ENCODE data around the gene ELMOD1.
A peak's percentile ranks its signal among the peaks of the same experiment; 100 is the strongest.

The ELMOD1 gene

DNA sequence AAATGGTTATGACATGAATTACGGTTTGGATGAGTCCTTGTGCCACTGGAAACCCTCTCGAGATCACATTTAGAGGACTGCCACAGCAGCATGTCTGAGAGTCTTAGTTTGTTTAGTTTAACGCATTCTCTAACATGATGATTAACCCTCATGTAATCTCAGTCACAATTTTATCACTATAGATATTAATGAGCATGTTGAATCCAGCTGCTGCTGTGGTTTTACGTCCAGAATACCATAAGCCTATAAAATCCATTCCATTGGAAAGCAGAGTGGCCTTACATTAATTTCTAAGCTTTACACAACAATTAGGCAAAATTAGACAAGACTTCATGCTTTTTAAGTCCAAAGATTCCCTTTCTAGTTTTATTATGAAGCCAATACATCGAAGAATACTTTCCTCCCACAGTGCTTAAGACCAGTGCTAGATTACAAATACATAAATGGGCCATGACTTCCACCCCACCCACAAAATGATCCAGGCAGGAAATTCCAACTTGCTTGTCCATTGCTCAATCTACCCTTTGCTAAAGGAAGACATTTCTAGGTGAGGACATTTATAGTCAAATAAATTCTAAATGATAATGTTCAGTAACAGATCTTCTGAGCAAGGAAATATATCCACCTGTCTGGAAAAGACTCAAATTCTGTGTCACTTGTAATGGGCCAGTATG lies 3.5 kb upstream of the ELMOD1 start:
- no peak for DNase-seq

DNA sequence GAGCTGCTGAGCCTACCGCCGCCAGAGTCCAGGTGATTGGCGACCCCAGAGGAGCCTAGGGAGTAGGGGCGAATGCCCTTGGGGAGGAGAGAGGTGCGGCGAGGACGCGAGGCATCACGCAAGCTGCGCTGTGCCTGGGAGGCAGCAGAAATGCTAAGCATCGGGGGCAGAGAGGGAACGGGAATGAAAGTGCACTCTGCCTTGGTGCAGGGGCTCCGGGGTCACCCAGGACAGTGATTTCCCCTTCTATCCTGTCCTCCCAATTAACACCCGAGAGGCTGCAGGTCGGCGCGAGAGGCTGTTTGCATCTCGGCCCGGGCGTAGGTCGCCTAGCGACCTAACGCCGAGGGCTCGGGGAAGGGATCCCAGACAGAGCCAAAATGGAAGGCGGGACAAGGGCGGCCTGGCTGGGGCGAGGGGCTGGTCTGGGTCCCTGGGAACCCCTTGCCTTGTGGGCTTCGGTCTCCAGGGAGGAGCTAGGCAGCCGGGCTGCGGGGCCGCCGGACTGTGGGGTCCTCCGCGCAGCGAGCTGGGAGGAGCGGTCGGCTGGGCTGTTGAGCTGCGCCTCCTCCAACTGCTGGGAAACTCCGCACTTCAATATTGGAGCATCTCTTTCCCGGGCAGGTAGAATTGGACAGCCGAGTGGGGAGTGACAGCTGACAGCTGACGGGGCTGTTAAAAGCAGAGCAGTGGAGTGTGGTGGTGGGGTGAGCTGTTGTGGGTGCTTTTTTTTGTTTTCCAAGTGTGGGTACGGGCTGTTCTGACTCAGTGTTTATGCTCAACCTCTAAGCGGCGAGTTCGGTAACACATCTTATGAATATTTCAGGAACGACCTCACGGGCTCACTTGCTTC lies 657 bp downstream of the ELMOD1 start:
- DNase-seq = peak; percentile 67

DNA sequence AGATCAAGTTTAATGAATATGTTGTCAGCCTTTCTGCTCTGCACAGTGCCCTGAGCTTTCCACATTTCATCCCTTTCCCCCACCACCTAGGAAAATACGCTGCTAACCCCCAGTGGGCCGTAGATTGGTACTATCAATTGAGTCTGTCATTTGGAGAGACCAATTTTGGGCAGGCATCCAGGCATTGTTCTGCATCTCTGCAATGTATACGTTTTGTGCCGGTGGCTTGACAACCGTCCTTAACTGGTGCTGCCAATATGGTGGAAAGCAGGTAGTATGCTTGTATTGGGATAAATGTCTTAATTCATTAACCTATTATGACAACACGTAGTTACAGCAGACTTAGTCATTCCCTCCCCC lies 1.3 kb downstream of the ELMOD1 start:
- DNase-seq = no peak

DNA sequence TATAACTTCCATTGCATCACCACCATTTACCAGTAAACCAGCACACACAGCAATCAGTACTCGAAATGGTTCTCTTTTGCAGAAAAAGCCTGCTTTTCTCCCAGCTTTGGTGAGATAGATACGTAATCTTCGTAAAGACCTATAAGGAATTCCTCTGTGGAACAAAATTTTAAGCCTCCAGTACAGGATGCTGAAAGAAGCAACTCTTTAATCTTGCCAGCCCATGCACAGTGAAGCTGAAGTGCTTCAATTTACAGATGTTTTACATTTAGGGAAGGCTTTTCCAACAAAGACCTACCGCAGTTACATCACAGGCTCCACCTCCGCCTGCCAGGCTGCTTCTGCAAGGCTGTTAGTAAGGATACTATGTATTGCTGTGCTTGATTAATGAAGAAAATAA lies 1.9 kb downstream of the ELMOD1 start:
- no peak for DNase-seq

DNA sequence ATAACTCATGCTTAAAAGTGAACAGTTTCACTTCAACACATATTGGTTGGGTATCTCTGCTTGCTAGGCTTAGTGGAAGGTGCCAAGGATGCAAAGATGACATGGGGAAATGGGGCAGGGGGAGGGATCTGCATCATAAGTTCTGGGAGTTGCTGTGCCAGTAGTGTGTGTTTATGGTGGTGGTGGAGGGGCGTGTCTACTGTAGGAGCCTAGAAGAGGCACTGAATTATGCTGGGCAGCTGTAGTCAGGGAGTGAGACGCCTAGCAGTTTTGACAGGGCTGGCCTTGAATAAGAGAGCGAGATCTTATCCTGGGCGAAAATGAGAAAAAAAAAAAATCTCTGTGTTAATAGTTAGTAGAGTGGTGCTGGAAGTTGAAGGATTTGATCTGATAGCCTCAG lies 3.0 kb downstream of the ELMOD1 start:
- no peak for DNase-seq

DNA sequence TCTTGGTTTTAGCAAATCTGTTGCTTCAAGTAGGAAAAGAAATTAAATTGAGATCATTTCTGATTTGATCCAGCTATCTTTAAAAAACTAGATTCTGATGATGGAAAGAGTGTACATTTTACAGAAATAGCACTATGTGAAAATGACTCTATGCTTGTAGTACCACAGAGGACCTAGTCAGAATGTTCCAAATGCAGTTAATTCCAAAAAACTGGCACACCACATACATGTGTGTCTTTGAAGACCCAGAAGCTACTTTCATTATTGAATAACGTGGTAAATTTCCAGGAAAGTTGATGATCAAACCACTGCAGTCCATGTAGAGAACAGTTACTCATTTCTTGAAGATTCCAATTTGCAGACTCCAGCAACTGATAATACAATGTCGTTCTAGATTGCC lies 3.8 kb downstream of the ELMOD1 start:
- no peak for DNase-seq

DNA sequence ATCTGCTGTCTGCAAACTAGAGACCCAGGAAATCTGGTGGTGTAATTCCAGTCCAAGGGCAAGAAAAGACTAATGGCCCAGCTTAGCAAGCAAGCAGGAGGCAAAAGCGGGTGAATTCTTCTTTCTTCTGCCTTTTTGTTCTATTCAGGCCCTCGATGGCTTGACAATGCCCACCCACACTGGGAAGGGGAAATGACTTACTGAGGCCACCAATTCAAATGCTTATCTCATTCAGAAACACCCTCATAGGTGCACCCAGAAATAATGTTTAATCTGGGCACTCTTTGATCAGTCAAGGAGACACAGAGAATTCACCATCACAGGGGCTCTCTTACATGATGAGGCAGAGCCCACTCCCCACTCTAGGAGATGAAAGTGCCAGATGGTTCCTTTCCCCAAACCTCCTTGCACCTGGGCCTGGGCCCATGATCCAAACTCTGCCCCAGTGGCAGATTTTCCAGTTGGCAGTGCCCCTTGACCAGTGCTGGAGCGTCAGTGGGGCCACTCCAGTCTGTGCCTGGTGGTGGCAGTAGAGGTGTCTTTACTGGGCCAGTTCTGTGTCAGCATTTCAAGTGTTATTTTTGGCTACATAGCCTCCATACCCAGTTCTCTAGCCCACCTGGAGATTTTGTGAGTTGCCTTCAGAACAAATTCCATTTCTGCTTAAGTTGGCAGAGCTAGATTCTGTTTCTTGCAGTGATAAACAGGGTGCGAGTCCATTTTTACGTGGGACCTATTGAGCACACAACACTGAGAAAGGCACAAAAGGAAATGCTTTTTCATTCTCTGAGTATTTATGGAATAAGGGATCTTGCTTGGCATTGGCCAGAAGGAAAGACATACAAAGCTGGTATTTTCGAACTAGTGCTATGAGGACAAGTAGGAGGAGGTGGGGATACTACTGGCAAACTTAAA lies 7.5 kb downstream of the ELMOD1 start:
- DNase-seq = peak; percentile 40

DNA sequence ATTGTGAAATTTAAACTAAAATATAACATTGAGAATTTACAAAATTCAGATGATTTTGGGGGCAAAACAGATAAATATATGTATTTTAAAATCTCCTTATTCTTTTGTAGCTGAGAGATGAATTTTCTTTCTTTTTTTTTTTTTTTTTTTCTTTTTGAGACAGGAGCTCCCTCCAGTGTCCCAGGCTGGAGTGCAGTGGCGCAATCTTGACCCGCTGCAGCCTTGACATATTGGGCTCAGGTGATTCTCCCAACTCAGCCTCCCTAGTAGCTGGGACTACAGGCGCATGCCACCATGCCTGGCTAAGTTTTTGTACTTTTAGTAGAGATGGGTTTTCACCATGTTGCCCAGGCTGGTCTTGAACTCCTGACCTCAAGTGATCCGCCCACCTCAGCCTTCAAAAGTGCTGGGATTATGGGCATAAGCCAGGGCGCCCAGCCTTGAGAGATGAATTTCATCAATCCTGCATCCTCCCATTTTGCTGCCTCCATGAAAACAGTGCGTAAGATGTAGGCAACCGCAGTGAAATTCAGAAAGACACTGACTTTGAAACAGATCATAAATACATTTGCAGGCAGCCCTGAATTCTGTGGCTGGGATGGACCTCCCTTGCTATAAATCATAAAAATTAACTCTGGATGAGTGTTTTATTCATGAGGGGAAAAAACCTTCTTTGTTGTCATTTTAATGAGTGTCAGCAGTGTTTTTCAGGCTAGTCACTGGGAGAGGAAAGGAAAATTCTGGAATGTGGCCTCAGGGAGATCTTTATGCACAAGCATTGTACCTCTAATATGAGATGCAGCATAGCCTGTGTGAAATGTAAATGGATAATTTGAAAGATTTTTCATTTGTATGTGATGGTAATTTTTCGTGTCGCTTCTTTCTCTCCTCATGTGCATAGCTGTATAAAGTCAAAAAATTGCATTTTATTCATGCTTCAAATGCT lies 14.4 kb downstream of the ELMOD1 start:
- DNase-seq = no peak

DNA sequence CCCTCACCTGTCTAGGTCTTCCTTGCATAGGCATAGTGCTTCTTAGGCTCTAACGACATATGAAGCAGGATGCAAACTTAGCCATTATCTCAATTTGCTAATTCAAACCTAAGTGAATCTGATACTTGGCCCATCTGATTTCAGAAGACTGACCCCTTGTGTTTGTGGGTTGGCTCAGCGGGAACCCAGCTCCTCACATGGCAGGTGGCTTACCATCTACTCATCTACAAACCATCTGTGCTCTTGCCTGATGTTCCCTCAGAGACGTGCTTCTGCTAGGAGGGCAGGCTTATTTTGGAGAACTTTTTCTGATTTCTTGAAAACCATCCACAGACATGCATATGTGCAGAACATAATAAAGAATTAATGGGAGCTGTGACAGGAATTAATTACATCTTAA lies 15.2 kb downstream of the ELMOD1 start:
- peak; percentile 32 for DNase-seq

DNA sequence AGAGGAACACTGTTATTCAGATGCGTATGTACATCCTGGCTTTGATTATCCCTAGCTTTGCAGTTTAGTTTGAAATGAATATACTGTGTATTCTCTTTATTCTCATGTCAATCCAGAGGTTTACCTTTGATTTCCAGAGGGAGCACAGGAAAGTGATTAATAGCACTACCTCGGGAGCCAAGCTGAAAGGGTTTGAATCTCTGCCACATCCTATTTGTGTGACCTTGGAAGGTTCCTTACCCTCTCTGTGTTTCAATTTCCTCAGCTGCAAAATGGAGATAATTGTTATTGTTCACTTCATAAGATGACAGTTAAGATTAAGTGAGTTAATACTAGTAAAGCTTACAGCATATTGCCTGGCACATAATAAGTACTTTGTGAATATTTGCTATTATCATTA lies 17.9 kb downstream of the ELMOD1 start:
- no peak for DNase-seq

DNA sequence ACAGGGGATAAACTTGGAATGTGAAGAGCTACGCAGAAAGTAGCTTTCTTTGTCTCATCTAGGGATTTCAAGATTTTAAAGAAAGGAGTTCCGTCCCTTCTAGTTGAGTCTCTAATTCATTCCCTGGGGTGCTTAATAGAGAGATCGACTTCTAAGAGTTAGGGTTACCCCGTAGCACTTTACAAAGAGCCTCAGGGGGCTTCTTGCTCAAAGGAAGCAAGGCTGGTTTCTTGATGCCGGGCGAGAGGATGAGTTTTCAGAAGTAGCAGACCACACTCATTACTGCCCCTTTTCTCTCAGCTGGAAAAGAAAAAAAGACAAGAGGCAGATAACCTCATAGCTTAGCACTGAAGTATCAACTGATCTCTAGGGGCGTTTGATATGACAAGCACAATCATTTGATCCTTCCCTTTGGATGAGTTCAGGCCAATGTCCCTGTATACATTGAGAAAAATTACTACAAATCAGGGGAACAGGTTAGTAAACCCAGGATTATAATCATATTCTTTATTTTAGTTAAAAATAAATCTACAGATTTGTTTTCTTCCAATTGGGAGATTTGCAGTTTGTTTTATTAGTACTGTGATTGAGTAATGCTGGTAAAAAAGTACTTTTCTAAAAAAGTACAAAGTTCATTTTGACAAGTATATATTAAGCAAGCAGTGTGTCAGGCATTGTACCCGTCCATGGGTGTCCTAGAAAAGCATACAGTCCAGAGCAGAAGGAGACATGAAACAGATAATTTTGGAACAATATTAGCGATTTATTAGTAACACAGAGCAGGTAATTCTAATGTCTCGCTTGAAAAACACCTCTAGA lies 18.7 kb downstream of the ELMOD1 start:
- DNase-seq = no peak

DNA sequence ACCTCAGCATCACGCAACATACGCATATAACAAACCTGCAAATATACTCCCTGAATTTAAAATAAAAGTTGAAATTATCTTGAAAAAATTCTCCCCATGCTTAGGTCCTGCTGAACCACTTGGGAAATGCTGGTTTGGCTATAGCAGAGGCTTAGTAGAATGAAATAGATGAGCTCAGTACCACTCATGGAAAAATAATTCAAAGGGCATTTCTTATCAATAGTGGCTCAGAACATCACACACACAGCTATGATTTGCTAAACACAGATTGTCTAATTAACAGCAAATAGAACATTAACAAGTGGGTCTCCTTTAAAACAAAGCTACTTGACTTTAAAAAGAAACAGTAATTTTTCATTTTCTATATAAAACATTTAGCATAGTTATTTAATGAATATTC lies 21.5 kb downstream of the ELMOD1 start:
- no peak for DNase-seq

DNA sequence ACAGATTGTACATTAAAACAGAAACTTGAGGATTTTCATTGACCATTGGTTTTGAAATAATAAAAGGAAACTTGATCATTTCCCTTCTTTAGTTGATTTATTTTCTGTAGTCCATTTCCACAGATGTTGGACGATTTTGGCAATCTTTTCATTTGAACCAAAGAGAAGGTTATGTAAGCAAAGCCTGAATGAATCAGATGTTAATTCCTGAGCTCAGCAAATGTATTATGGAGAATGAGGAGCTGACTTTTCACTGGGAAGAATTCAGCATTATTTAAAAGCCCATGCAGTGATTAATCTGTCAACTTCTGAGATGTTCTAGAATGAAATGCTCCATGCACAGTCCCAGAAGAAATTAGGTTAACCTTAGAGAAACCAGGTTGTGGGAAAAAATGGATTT lies 29.0 kb downstream of the ELMOD1 start:
- no peak for DNase-seq

DNA sequence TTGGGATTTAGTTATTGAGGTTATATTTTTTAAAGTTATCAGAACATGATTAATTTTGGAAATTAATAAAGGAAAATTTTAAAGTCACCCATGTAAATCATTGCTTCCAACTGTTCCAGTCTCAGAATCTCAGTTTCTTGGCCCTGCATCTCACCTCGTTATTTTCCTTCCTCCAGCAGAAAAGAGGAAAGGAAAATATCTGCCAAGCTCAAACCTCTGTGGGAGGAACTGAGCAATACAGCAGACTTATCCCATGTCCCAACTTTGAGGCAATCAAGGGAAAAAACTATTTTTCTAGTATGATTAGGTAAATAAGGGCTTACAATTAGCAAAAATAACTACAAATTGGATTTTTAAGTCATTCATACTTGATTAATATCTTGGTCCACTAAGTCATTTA lies 30.1 kb downstream of the ELMOD1 start:
- no peak for DNase-seq

DNA sequence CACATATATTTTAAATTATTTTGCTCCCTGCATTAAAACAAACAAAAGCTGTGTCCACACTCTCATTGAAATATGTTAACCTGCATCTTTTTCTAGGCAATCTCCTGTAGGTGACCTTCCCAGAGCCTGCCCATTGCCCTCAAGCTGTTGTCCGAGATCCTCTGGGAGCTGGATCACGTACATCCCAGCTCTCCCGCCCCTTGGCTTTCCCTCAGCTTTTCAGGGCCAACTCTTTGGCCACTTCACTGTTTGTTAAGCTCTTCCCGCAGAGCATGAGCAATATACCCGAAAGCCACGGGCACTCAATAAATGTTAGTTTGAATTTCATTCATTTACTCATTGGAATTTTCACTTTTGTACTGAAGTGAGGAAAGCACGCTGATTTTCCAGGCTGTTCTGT lies 32.2 kb downstream of the ELMOD1 start:
- DNase-seq = no peak

DNA sequence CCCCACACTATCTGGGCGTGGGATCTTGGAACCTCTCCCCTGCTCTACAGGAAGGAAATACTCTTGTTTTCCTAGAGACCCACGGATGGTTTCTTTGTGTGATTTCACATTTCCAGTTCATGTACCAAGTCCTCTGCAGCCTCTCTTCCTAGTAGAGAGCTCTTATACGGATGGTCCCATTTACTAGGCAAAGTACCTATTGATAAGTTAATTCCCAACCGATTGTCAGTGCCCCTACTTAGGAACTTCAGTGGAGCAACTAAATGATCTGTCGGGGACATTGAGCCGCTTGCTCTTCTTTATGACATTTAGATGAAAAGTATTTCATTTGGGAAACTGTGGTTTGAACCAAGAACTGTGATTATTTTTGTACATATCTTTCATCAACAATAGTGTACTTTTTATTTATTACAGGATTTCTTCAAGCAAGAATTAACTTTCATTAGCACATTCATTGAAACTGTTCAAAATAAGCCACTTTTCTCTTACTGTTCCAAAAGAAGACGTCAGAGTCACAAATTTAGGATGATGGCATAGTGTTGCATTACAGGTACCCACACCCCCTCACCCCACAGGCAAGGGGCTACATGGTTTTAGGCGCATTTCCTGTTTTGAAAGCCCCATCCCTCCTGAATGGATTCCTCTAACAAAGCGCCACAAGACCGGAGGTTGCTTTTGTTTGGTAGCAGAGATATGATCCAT lies 34.2 kb downstream of the ELMOD1 start:
- no peak for DNase-seq

DNA sequence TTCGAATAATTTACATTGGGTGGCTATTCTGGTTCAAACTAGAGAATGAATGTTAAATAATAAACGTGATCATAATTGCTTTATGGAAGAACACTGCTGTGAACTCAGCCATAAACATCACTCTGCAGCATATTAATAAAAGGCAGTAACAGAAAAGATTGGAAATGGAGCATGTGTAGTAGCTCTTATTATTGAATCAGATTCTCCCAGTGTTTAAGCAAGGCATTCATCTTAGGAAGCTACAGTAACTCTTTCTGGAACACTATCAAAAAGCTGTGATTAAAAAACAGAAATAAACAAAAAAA lies 34.7 kb downstream of the ELMOD1 start:
- no peak for DNase-seq

DNA sequence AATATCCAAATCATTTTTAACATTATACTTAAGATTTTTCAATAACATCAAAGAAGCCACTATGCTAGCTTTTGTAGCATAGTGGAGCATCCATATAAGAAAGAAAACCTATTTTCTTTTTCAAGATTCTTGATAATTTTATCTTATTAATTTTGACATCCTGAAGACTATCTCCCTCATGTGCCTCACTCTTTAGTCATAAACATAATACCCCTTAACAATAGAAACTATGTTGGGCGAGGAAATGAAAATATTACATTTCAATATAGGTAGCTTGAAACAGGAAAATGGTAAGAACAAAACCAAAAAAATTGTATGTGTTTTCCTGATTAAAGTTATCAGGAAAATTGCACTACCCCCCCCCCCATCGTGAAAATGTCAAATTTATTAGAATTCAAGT lies 40.1 kb downstream of the ELMOD1 start:
- no peak for DNase-seq

DNA sequence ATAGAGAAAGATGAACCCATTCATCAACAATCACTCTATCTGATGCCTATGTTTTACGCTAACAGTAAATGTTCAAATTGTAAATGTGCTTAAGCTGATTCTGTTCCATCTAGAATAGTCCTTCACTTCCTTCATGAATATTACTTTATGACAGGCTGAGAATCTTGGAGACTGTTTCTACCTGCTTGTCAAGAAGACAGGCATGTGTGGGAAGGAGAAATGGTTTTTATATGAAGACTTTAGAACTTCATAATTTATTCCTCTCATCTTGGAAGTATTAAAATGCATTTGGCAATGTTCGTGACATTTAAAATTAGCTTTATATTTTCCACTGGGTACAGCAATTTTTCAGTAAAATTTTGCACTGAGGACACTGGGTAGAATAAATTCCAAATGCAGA lies 41.0 kb downstream of the ELMOD1 start:
- no peak for DNase-seq

DNA sequence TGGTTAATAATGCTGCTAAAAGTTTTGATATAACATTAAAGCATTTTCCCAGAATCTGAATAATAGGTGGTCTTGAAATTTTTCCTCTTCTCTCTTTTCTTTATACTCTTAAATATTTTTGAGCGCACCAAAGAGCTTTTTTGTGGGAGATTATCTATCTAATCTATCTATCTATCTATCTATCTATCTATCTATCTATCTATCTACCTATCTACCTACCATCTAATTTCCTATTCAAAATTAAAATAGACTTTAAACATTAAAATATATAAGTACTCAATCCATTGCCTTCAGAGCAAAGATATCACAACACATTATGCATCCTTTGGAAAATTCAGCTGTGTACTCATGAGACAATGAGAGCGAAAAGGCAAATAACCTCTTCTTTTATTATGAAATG lies 55.8 kb downstream of the ELMOD1 start:
- DNase-seq = no peak

DNA sequence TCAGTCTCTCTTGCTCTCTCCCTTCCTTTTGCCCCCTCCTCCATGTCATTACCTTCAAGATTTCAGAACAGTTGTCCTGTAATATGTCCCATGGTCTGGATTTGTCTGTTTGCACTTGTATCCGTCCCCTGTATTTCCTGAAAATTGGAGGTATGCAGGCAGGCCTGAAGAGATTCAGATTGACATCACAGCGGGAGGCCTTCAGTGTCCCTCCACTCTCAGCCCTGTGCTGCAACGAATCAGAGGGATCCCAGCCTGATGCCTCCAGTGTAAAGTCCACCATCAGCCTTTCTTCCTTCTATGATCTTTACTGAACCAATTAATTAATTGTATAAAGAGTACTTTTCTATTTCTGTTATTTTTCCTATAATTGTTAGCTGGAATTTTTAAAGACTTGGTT lies 57.3 kb downstream of the ELMOD1 start:
- DNase-seq = no peak

All from NCI-H82 (cell line).